ENCODE data around the gene BAIAP2.

- TF ChIP-seq CTCF (IDR thresholded peaks at IDR 0.05) (no peak), POLR2A (IDR thresholded peaks at IDR 0.05) (no peak), POLR2AphosphoS5 (IDR thresholded peaks at IDR 0.05; ENCODE audit: insufficient read depth in 1 of 2, low read depth in 1 of 2) (no peak)
Measured at GRCh38 chr17:81054308-81054707, 19.4 kb downstream of the BAIAP2 start.
